Mucosa of rectum (tissue), 2 donors: ENCODE data around the gene KCNJ13.

ENCODE experiments used
- H3K27ac ChIP-seq, 2 donors: one replicate each; pipeline ENCODE4 v1.7.0; 2013; ENCODE audit warnings: inconsistent platforms in 2 of 2, low read depth in 2 of 2, low read length in 2 of 2
- H3K27me3 ChIP-seq, 2 donors: one replicate each; pipeline ENCODE4 v1.7.0; 2013; ENCODE audit warnings: low read length in 2 of 2; ENCODE audit not compliant: control insufficient read depth in 2 of 2, insufficient read depth in 2 of 2
- H3K36me3 ChIP-seq, 2 donors: one replicate each; pipeline ENCODE4 v1.7.0; 2013; ENCODE audit warnings: low read length in 2 of 2; ENCODE audit not compliant: control insufficient read depth in 2 of 2, insufficient read depth in 2 of 2
- H3K4me1 ChIP-seq, 2 donors: one replicate each; pipeline ENCODE4 v1.7.0; 2013; ENCODE audit warnings: low read length in 2 of 2, mild to moderate bottlenecking in 1 of 2; ENCODE audit not compliant: control insufficient read depth in 2 of 2, insufficient read depth in 2 of 2
- H3K4me3 ChIP-seq, 2 donors: one replicate each; pipeline ENCODE4 v1.7.0; 2013; ENCODE audit warnings: low read length in 2 of 2
- H3K9ac ChIP-seq, 2 donors: one replicate each; pipeline ENCODE4 v1.7.0; 2013; ENCODE audit warnings: low read length in 2 of 2, low read depth in 1 of 2, mild to moderate bottlenecking in 1 of 2
- H3K9me3 ChIP-seq, 2 donors: one replicate each; pipeline ENCODE4 v1.7.0; 2013; ENCODE audit warnings: low read length in 2 of 2; ENCODE audit not compliant: control insufficient read depth in 2 of 2
- donor health status: healthy.
- donor health status: Normal muscosa, but diverticular disease.

KCNJ13 gene

DNA sequence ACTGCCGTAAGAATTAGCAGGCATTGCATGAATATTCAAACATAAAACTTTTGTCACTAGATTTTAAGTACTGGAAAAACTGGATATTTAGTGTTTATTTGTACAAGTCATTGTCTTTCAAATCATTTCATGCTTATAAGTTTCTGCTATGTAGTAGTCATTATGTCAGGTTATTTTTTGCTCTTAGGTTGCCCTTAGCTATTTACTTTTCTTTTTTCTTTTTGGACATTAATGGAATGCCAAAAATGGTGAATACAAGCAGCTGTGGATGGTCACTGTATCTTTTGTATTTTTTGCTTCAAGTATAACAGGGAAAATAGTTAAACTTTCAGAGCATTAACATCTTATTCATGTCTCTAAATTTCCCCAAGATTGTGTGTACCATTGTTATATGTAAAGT, 18.6 kb upstream of the KCNJ13 start:
- Histone ChIP-seq H3K36me3 (peaks cover 54 to 60% of the 10 kb centered on the region in 2 donors), H3K27me3 (no peaks in the 10 kb centered on the region), H3K4me1 (peaks cover 0 to 3% of the 10 kb centered on the region in 2 donors), H3K27ac (no peak overlapping the region), H3K9me3 (no peaks in the 10 kb centered on the region), H3K4me3 (no peak overlapping the region), H3K9ac (no peak overlapping the region)

DNA sequence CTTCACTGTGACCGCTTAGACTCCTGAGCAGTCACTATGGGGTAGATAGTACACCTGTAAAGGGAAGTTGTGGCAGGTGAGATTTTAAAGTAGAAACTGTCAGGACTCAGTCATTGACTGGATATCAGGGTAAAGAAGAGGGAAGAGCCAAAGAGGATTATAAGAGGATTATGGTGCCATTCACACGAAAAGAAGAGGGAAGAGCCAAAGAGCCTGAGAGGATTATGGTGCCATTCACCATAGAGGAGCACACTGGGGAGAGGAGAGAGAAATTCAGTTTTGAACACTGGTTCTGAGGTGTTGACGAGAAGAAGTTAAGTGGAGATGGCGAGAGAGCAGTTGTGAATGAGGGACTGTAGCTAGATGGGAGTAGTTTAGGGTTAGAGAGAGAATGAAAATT, 16.9 kb upstream of the KCNJ13 start:
- Histone ChIP-seq H3K36me3 (peaks cover 58 to 64% of the 10 kb centered on the region in 2 donors), H3K9me3 (no peaks in the 10 kb centered on the region), H3K27me3 (no peaks in the 10 kb centered on the region), H3K4me1 (peaks cover 0 to 1% of the 10 kb centered on the region in 2 donors), H3K4me3 (no peak overlapping the region), H3K27ac (no peak overlapping the region), H3K9ac (no peak overlapping the region)

DNA sequence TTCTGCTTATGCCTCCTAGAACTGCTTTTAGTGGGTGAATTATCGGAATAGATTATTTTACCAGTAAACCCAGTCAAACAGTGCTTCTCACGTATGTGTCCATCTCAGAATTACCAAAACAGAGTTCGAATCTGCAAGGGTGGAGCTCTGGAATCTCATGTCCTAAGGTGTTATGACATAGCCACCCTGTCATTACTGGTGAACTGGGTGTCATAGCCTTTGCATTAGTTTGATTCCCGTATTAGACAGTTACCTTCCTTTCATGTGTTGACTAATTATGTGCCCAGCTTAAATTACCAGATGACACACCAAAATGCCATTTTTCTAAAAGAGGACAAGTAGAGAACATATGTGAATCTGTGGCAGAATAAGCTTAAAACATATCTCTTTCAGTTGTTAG, 15.2 kb upstream of the KCNJ13 start:
- Histone ChIP-seq H3K27me3 (no peaks in the 10 kb centered on the region), H3K9me3 (no peaks in the 10 kb centered on the region), H3K36me3 (peaks cover 65 to 67% of the 10 kb centered on the region in 2 donors), H3K27ac (no peak overlapping the region), H3K9ac (no peak overlapping the region), H3K4me1 (no peaks in the 10 kb centered on the region), H3K4me3 (no peak overlapping the region)

DNA sequence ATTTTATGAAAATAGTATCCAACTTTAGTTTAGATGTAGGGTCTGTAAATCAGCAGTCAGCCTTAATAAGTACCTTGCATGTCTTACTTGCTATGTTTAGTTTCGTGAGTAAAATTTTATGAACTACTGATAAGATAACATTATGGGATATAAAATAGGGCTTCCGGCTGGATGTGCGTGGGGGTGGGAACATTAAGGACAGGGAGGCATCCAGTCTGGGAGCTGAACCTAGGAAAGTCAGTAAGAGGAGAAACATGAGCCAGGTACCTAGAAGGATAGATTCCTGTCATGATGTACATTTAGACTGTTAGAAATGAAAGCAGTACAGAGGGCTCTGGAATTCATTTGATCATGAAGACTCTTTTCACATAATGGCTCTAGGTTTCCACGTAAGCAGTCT, 12.7 kb upstream of the KCNJ13 start:
- Histone ChIP-seq H3K9ac (no peak overlapping the region), H3K27me3 (no peaks in the 10 kb centered on the region), H3K27ac (no peak overlapping the region), H3K9me3 (no peaks in the 10 kb centered on the region), H3K36me3 (peaks cover 47 to 54% of the 10 kb centered on the region in 2 donors), H3K4me3 (no peak overlapping the region), H3K4me1 (no peaks in the 10 kb centered on the region)

DNA sequence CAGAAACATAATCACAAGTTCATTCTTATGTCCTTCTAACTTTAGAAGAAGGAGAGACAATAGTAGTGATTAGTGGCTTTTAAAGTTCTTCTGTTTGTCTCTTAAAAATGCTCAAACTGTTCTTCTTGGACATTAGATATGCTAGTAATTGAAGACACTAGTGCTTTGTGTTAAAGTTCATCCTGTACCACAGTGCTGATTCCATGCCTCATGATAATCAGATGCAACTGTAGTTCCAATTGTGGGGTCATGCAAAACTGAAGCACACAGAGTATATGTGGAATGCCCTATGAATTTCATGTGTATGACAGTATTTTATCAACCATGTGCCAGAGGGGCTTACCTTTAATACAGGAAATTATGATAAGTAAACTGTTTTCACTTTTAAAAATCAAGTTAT, 11.4 kb upstream of the KCNJ13 start:
- Histone ChIP-seq H3K36me3 (peaks cover 37 to 43% of the 10 kb centered on the region in 2 donors), H3K4me3 (no peak overlapping the region), H3K9me3 (no peaks in the 10 kb centered on the region), H3K9ac (no peak overlapping the region), H3K27me3 (no peaks in the 10 kb centered on the region), H3K27ac (no peak overlapping the region), H3K4me1 (no peaks in the 10 kb centered on the region)

DNA sequence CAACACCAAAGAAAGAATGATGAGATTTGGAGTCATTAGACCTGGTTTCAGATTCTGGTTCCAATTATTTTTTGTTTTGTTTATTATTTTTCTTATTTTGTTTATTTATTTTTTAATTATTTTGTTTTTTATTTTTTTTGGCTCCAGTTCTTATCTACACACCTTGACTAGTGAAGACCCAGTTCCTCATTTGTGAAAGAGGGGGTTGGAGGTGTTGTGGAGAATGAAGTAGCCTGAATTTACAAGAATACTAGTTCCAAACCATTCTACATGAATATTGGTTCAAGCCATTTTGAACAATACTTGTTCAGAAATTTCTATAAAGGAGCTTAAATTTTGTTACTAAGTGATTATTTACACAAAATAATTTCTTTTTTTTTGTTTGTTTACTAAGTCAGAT, 6.9 kb upstream of the KCNJ13 start:
- Histone ChIP-seq H3K27ac (no peak overlapping the region), H3K4me1 (peaks cover 0 to 4% of the 10 kb centered on the region in 2 donors), H3K36me3 (peaks cover 8 to 14% of the 10 kb centered on the region in 2 donors)

DNA sequence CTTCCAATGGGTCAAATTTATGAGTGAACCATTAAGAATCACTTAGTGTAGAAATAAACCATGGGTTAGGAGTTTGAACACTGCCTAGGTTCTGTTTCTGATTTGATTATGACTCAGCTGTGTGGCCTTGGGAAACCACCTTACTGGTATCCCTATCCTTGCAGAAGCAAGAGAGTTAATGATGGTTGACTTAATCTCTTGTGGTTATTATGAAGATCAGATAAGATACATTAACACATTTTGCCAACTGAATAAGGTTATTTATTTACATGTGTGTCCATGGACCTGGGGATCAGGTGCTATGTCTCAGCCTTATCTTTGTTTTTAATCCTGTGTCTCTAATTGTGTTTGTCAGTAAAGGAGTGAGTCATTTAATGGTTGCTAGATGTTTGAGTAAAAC, 5.4 kb upstream of the KCNJ13 start:
- Histone ChIP-seq H3K27ac (no peak overlapping the region), H3K4me1 (peaks cover 0 to 4% of the 10 kb centered on the region in 2 donors), H3K9me3 (no peaks in the 10 kb centered on the region), H3K9ac (no peak overlapping the region), H3K36me3 (peaks cover 0 to 4% of the 10 kb centered on the region in 2 donors), H3K4me3 (no peak overlapping the region), H3K27me3 (no peaks in the 10 kb centered on the region)

More for the DNA sequence above, 6.9 kb upstream of the KCNJ13 start:
- H3K9ac ChIP-seq = no peak overlapping the region
- no peaks in the 10 kb centered on the region for H3K27me3 ChIP-seq
- no peaks in the 10 kb centered on the region for H3K9me3 ChIP-seq
- H3K4me3 ChIP-seq = no peak overlapping the region

DNA sequence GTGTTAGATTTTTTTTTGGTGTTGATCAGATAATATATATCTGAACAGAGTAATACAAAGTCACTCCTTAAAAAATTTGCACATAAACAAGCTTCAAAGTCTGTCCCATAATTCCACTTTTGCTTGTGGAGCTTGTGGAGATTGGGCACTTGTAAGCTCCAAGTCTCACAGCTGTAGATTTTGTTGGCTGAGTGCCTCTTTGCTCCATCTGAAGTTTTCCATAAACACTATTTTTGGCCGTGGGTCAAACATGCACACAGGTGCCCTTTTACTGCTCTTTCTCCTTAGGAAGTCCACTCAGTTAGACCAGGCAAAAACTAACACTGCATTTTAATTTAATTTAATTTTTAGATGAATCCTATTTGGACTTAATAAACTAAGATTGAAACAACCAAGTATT, 3.6 kb upstream of the KCNJ13 start:
- Histone ChIP-seq H3K27me3 (no peaks in the 10 kb centered on the region), H3K4me1 (peaks cover 0 to 4% of the 10 kb centered on the region in 2 donors), H3K27ac (no peak overlapping the region), H3K4me3 (no peak overlapping the region), H3K9me3 (no peaks in the 10 kb centered on the region), H3K36me3 (peaks cover 0 to 4% of the 10 kb centered on the region in 2 donors), H3K9ac (no peak overlapping the region)

DNA sequence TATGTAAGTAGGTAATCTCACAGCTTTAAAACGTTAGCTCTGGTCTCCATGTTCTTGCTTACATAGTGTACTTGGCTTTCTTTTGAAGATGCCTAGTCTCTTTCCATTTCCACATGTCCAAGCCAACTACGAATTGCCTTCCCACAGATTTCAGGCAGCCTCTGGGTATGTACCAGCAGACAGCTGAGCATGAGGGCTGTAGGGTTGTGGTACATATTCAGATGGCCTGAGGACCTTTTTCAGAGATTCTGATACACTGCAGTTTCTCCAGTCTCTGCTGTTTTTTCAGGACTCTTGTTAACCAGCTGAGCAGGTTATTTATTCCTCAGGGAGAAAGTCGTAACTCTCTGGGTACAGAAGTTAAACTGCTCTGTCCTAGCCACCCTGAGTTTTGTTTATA, 3.1 kb upstream of the KCNJ13 start:
- H3K27ac ChIP-seq = no peak overlapping the region
- H3K4me3 ChIP-seq = no peak overlapping the region
- peaks cover 0 to 4% of the 10 kb centered on the region in 2 donors for H3K4me1 ChIP-seq
- no peak overlapping the region for H3K9ac ChIP-seq
- H3K27me3 ChIP-seq = no peaks in the 10 kb centered on the region
- H3K36me3 ChIP-seq = peaks cover 0 to 5% of the 10 kb centered on the region in 2 donors
- no peaks in the 10 kb centered on the region for H3K9me3 ChIP-seq

DNA sequence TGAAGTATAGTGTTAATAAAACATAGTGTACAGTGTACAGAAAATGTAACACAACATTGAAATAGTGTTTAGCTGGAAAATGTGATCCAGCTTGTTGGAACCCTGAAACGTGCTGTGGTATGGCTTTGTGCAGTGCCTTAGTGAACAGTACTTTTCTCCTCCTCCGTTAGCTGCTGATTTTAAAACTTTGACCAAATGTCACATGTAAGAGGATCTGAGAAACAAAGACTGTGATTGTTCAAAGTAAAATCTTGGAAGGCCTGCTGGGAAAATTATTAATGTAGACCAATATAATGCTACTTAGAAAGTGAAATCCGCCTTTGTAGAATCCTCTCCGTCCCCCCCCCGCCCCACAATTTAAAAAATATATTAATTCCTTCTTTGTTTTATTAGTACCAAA, 911 bp upstream of the KCNJ13 start:
- H3K27me3 ChIP-seq = no peaks in the 10 kb centered on the region
- no peak overlapping the region for H3K4me3 ChIP-seq
- peaks cover 0 to 4% of the 10 kb centered on the region in 2 donors for H3K4me1 ChIP-seq
- no peaks in the 10 kb centered on the region for H3K9me3 ChIP-seq
- H3K27ac ChIP-seq = no peak overlapping the region
- peaks cover 4 to 8% of the 10 kb centered on the region in 2 donors for H3K36me3 ChIP-seq
- H3K9ac ChIP-seq = no peak overlapping the region

DNA sequence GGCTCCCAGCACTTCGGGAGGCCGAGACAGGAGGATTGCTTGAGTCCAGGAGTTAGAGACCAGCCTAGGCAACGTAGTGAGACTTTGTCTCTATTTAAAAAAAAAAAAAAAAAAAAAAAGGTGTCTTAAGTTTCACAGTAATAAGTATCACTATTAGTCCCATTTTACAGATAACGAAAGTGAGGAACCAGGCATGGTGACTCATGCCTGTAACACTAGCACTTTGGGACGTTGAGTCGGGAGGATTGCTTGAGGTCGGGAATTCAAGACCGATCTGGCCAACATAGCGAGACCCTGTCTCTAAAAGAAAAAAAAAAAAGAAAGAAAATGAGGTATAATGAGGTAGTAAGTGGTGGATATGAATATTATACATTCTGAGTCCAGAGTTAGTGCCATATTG, 2.5 kb downstream of the KCNJ13 start:
- H3K27me3 ChIP-seq = no peaks in the 10 kb centered on the region
- H3K36me3 ChIP-seq = peaks cover 12 to 16% of the 10 kb centered on the region in 2 donors
- no peak overlapping the region for H3K4me3 ChIP-seq
- H3K9me3 ChIP-seq = no peaks in the 10 kb centered on the region
- no peak overlapping the region for H3K9ac ChIP-seq
- no peak overlapping the region for H3K27ac ChIP-seq
- no peaks in the 10 kb centered on the region for H3K4me1 ChIP-seq
